HG02610 (cell line): ENCODE results near the gene DLGAP4.

Experiments
- ATAC-seq: cut with Tn5 transposase; IDR thresholded peaks from one replicate; pipeline ENCODE4 v1.9.1; 2021; ENCODE audit warnings: mild to moderate bottlenecking, moderate library complexity; ENCODE audit not compliant: unreplicated experiment

The DLGAP4 gene

DNA sequence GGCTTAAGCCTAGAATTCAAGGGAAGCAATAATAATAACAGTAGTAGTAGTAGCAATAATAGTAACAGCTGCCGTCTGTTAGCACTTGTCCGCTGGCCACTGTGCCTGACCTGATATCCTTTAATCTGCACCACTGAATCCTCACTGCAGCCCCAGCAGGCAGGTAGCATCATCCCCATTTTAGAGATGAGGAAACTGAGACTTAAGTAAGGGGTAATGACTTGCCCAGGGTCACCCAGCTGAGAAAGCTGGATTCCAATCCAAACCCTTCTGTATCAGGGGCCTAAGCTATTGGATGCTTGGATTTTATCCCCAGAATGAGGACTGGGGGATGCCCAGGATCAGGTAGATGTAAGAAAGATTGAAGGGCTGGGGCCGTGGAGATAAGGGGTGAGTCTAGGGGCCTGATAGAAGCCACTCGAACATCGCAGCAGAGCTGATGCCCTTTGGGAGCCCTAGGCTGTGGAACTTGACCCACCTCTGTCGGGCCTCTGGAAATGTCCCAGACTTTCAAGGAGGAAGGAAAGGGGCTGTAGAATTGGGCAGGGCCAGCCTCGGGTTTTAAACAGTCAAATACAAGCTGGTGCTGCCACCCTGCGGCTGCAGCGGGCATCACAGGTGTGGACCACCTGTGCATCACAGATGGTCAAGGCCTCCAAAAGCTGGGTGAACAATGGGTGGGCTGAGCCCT is 133.0 kb downstream of the DLGAP4 start:
- no peak for ATAC-seq

DNA sequence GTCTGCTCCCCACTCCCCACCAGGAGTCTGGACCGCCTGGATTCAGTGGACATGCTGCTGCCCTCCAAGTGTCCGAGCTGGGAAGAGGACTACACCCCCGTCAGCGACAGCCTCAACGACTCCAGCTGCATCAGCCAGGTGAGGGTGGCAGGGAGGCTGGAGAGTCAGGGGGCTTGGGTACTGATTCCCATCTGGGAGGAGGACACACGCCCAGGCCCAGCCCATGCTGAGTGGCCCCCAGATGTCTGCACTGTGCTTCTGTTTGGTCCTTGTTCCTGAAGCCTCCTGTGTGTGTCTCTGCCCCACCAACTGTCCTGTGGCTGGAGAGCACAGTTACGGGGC is 133.6 kb downstream of the DLGAP4 start:
- ATAC-seq, result no peak

DNA sequence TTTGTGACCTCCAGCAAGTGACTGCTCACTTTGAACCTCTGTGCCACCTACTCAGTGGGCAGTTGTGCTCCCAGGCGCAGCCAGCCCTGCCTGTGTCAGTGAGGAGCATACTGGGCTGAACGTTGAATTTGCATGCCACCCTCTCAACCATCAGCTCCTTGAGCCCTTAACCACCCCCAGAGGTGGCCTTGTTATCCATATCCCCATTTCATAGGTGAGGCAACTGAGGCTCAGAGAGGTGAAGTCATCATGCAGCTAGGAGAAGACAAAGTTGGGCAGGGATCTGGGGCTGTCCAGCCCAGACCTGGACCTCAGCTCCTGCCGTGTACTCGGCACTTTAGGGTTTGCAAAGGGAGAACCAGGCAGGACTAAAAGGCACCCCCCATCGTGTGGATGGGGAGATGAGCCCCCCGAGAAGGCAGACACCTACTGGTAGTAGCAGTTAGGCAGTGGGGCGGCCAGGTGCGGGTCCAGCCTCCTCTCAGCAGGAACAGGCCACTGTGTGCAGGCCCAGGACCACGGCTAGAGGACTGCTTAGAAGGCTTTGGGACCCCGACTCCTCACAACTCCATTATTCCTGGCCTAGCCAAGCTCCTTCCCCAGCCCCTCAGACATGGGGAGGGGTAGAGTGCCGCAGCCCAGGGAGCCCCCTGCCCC is 134.4 kb downstream of the DLGAP4 start:
- ATAC-seq, result no peak

DNA sequence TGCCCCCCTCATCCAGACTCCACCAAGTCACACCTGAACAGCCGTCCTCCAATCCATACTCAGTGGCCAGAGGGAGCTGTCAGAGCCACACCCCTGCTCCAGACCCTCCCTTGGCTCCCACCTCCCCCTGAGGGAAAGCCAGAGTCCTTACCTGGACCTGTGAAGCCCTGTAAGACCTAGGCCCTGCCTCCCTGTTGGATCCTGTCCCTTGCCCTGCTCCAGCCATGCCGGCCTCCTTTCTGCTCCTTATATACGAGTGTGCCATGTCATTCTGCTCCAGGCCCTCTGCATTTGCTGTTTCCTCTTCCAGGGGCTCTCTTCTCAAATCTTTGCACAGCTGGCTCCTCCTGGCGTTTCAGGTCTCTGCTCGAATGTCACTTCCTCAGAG is 134.9 kb downstream of the DLGAP4 start:
- ATAC-seq, result no peak

DNA sequence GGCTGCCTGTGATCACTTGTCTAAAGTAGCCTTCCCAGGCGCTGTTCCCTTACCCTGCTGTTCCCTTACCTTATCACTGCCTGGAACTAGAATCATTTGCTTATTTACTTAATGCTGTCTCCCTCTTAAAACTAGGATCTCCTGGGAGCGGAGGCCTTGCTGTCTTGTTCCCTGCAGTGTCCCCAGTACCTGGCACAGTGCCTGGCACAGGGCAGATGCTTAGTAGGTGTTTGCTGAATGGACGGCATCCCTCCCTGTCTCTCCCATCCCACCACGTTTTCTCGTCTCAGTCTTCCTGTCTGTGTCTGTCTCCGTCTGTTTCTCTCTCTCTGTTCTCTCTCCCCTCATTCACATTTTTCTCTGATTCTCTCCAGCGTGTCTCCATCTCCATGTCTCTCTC is 135.3 kb downstream of the DLGAP4 start:
- no peak for ATAC-seq

DNA sequence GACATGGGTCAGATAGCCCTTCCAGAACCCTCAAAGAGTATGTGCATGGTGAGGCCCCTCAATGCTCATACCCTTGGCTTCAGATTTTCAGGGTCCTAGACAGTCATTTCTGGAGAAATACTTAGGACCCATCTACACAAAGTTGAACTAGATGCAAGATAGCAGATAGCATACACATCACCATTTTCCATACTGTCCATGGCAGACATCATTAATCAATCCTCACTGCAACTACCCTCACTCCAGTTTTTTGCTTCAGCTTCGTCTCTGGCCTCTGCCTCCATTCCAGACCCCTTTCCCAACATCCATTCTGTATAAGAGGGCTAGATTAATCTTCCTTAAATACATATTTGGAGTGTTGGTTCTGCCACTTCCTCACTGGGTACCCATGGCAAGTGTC is 139.7 kb downstream of the DLGAP4 start:
- ATAC-seq, result no peak

DNA sequence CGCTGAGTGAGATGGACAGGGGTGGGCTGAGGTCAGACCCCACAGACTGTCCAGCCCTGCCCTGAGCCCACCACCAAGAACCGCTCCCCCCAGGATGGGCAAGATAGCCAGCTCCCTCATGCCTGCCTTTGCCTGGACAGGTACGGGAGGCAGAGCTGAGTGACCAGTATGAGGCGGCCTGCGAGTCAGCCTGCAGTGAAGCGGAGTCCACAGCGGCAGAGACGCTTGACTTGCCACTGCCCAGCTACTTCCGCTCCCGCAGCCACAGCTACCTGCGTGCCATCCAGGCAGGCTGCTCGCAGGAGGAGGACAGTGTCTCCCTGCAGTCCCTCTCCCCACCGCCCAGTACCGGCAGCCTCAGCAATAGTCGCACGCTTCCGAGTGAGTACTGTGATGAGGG is 140.4 kb downstream of the DLGAP4 start:
- no peak for ATAC-seq

DNA sequence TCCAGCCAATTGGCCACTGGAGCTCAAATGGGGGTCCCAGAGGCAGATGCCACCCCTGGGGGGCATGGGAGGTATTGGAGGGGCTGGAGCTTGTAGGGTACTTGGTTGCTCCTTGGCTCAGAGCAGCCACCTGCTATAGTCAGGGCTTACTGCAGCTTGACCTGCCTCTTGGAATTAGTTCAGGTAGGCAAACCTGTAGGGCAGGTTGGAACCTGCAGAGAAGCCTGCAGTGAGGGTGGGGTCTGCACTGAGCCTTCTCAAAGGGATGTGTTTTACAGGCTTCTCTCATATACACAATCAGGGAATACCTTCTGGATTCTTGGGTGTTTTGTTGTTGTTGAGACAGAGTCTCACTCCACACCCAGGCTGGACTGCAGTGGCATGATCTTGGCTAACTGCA is 141.0 kb downstream of the DLGAP4 start:
- ATAC-seq, result no peak

DNA sequence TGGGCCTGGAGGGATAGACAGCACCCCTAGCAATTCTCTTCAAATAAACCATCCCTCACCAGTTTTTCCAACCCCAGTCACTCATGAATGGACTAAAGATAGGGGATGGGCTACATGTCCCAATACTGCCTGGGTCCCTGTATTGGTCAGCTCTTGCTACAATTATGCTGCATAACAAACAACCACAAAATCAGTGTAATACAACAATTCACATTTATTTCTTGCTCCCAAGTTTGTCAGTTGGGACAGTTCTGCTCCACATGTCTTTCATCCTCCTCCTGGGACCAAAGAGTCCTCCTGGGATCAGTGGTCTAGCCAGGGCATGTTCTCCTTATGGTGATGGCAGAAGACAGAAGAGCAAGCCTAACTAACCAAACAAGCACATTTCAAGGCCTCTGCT is 143.5 kb downstream of the DLGAP4 start:
- ATAC-seq, result no peak

DNA sequence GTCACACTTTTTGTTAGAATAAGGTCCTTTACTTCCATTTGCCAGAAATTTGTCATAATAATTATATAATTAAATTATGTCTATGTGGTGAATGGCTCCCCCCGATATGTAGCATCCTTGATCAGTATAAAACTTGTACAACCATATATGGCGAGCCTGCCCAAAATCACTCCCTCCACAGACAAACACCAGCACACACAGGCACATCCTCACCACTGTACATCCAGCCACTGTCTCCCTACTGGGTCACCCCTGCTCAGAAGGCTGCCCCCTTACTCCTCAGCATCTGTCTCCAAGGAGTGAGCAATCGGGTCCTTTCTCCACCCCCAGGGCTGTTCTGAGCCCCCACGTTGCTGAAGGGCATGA is 148.2 kb downstream of the DLGAP4 start:
- ATAC-seq, result no peak

DNA sequence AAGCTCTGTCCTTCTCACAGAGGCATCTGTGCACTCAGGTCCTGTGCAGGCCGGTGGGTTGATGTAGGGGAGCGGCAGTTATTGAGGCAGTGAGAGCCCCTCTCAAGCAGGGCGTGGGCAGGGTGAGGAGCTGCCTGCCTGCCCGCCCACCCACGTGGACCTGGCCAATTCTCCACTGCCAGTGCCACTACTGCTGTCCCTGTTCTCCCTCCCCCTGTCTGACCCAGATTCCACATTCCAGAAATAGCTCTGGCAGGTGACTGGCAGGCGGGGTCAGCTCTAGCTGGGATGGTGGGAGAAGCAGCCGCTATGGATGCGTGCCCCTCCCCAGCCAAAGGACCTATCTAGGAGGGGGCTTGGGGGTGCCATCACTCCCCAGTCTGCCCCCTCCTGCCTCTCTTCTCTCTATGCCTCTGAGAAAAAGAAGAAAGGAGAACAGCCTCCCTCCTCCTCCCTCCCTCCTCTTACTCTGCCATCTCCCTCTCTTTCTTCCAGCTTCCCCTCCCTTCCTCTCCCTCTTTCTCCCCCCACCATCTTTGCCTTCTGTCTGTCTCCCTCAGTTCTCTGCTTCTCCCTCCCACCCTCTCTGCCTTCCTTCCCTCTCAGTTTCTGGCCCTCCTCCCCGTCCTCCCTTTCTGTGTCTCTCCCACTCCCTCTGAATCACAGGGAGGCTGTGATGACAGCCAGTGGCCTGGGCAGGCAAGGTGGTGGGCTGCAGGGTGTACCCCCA is 148.7 kb downstream of the DLGAP4 start:
- no peak for ATAC-seq

DNA sequence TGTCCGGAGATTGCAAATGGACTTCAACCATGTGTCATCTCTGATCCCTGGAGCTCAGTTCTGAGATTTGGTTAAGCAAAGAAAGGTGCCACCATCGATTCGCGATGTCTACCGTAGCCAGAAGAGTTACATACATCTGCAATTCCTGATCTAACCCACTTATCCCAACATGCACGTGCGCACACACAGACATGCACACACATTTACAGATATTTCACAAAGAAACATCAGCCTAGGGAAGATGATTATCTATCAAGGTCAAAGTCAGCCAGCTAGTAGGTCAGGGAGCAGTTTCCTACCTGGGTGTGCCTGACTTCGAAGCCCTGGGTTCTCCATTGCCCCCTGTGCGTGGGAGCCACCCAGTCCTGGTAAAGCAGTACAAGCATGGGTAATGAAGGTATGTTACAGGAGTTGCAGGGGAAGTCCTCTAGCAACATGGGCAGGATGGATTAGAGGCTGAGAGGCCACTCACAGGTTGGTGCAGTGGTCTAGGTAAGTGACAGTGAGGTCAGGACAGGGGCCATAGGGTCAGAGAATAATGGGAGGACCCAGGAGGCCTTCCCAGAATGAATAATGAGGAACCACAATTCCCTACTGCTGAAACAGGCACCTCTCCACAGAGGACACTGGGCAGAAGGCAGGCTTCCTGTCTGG is 150.0 kb downstream of the DLGAP4 start:
- no peak for ATAC-seq

DNA sequence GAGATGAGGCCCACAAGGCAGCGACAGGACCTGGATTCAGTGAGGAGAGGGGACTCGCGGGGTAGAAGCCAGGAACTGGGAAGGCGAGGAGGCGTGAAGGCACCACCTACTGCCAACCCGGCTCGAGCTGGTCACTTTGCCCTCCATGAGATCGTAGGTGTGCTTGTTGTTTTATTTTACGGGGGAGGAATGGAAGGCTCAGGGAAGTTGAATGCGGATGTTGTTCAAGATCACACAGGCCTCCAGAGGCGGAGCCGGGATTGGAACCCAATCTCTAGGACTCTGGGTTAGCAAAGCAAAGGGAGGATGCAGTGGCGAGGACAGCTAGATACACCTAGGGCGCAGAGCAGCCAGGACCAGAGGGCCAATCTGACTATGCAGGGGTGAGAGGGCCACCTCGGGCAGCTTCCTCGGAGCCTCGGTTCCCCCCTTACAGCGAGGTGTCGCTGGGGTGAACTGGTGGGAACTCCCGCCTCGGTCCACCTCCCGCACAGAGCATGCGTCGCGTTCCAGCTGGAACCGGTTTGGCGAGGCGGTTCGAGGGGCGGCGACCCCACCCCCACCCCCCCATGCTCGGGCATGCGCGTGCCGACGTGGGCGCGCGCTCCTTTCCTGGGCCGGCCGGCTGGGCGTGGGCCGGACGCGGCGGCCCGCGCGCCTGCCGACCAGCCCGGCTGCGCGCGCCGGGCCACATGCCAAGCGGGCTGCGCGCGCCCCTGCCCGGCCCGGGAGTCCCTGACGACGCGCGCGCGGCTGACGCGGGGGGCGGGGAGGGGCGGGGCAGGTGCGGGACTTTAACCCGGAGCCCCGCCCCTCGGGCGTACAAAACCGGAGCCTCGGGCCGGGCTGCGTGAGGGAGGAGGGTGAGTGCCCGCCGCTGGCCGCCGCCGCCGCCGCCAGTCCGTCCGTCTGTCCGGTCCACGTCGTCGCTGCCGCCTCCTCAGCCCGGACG is 154.8 kb downstream of the DLGAP4 start:
- peak; percentile 57 for ATAC-seq

DNA sequence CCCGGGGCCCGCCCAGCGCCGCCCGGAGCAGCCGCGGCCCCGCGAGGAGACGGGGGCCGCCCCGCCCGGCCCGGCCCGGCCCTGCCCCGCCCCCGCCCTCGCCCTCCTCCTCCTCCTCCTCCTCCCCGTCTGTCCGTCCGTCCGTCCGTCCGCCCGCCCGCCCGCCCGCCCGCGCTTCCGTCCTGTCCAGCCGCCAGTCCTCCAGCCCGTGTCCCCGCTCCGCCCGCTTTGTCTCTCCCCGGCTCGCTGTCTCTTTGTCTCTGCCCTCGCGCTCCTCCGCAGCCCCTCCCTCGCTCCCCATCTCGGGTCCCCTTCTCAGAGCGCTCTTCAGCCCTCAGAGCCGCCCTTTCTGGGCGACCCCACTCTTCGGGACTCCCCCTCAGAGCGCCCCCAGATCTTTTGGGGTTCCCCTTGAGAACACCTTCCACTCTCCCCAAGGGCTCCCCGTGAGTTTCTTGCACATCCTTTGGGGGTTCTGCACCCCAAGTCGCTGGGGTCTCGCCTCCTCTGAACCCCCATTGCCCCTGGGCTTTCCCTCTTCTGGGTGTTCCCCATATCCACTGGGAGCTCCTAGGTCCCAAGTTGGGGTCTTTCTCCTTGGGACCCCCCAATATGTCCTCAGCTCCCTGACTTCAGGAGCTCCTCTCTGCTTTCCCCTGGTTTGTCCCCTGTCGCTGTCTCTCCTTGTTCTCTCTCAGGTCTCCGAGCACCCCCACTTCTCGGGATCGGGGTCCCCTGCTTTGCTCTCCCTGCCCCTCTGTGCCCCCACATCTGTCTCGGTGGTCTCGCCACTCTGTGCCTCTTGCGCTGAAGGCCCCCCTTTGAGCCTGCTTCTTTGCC is 155.7 kb downstream of the DLGAP4 start:
- no peak for ATAC-seq

DNA sequence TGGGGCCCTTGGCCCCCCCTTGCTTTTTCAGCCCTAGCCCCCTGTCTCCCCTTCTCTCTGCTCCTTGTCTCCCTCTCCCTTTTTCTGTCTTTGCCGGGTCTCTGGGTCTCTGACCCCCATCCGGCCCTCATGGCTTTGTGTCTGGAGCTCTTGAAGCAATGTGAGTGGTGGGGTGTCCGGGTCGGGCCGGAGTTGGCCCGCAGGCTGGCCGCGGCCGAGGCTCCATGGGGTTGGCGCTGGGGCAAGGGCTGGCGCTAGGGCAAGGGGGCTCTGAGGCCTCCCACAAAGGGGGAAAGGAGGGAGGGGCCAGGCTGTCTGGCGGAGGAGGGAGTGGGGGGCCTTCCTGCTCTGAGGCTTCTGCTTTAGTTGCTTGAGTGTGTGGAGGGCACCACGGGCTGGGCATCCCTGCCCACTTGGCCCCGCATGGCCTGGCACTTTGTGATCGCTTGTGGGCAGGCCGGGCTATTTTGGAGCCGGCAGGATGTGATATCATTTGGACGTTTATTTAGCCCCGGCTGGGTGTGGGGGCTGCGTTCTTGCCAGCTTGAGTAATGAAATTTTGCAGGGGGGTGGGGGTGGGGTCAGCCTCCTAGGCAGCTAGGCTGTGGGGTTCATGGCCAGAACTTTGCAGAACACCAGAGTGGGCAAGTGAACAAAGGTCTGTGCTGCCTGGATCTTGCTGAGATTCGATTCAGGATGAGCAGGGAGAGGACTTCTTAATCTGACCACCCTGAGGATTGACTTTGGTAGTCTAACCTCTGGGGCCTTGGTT is 156.5 kb downstream of the DLGAP4 start:
- no peak for ATAC-seq

DNA sequence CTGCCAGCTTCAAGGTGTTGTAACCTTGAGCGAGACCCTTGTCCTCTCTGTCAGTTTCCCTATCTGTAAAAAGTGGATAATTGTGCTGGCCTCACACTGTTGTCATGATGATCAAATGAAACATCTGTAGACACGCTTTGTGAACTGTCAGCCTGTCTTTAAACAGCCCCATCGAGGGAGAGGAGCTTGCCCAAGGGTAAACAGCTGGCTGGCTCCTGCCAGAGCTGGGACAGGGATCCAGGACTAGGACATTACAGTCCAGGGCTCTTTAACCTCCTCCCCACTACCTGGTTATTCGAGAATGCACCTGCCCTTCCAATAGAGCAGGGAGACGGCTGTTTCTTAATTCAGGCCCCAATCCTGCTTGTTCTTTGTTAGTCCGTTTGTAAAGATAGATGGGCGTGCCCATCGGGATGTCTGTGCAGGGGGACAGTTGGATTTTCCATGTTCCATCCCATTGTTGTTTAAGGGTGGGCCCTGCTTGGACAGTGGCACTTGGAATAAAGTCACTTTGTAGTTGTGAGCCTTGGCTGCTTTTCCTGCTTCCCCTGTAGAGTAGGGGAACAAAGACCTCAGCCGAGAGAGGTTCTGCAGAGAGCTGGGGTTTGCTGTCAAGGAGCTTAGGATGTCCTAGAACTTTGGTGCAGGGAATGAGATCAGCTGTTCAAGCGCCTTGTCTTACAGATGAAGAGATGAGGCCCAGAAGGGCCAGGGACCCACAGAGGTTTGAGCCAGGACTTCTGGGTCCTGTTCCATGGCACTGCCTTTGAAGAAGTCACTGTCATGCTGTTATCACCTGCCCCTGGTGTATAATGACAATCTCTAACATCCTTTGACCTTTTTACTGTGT is 157.3 kb downstream of the DLGAP4 start:
- ATAC-seq, result no peak

DNA sequence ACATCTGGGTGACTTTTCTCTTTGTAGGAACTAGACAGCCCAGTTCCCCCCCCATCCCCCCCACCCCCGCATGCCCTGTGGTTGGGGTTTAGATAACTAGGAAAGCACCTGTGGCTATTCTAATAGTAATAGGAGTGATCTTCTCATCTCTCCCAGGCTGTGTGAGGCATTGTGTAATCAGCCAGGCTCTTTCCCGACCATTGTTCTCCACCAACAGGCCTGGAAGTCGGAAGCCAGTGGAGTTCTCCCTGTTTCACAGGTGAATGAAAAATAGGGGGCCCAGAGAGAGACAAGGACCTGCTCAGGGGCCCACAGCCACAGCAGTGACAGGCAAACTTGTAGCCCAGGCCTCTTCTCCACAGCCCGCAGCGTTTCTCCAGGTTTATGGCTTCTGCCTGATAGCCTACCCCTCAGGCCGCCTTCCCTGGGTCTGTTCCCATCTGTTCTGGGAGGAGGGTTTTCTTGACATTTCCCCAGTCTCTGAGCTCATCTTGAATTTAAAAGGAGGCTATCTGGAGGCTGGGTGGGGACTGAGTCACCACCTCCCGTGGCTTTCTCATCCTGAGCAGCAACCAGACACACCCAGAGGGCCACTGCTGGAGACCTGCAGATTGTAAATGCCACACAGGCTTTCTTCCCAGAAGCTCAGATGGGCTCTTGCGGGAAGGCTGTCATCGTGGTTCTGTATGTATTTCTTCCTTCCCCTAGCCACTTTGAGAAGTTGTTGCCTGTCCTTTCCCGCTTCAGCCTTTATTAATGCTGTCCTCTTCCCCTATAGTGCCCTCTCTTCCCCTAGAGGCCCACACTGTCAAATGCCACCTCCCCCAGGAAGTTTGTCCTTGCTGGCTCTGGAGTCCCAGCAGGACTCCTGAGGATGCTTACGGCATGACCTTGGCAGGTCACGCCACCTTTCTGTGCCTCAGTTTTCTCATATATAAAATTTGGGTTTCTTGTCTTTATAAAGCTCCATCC is 159.3 kb downstream of the DLGAP4 start:
- no peak for ATAC-seq
